ENCODE data around the gene UBLCP1. TPM values are rescaled to one million over a fixed set of nuclear protein-coding genes. Genes with fewer than 3 reads are reported as not detected.
"Not testable (repeated sequence)": the region's sequence is repeated elsewhere in the genome, so short reads cannot be mapped to it uniquely, and the experiment has no call there.

The UBLCP1 gene
- total and polyA plus RNA-seq, 2 of the 13 experiments (the other 11 are each of a cell fraction or from before 2014, with no cell fraction given): 6.5 to 12.6 TPM

DNA sequence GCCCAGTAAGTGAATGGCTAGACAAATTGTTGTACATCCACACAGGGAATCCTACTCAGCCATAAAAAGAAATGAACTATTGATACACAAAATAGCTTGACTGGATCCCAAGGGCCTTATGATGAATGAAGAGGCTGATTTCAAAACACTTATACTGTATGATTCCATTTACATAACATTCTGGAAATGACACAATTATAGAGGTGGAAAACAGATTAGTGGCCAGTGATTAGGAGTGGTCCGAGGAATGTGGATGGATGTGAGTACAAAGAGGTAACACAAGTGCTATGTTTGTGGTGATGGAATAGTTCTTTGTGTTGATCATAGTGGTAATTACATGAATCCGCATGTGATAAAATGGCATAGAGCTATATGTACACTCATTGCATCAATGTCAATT, 4.7 kb upstream of the UBLCP1 start (continued):
- TF ChIP-seq MAX (IDR thresholded peaks at IDR 0.05) (no peak), ATM (IDR thresholded peaks at IDR 0.05; ENCODE audit: borderline replicate concordance) (no peak), ZBTB49 (CRISPR knock-in tag; IDR thresholded peaks at IDR 0.05; ENCODE audit: borderline replicate concordance) (no peak), GPN1 (CRISPR knock-in tag; IDR thresholded peaks at IDR 0.05; ENCODE audit: borderline replicate concordance) (no peak), ATF7-NPFF (CRISPR knock-in tag; IDR thresholded peaks at IDR 0.05; ENCODE audit: low read depth) (no peak)
- TF ChIP-seq, protein P1, sequence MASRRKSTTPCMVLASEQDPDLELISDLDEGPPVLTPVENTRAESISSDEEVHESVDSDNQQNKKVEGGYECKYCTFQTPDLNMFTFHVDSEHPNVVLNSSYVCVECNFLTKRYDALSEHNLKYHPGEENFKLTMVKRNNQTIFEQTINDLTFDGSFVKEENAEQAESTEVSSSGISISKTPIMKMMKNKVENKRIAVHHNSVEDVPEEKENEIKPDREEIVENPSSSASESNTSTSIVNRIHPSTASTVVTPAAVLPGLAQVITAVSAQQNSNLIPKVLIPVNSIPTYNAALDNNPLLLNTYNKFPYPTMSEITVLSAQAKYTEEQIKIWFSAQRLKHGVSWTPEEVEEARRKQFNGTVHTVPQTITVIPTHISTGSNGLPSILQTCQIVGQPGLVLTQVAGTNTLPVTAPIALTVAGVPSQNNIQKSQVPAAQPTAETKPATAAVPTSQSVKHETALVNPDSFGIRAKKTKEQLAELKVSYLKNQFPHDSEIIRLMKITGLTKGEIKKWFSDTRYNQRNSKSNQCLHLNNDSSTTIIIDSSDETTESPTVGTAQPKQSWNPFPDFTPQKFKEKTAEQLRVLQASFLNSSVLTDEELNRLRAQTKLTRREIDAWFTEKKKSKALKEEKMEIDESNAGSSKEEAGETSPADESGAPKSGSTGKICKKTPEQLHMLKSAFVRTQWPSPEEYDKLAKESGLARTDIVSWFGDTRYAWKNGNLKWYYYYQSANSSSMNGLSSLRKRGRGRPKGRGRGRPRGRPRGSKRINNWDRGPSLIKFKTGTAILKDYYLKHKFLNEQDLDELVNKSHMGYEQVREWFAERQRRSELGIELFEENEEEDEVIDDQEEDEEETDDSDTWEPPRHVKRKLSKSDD (CRISPR knock-in tag; IDR thresholded peaks at IDR 0.05; ENCODE audit: low read depth): no peak

DNA sequence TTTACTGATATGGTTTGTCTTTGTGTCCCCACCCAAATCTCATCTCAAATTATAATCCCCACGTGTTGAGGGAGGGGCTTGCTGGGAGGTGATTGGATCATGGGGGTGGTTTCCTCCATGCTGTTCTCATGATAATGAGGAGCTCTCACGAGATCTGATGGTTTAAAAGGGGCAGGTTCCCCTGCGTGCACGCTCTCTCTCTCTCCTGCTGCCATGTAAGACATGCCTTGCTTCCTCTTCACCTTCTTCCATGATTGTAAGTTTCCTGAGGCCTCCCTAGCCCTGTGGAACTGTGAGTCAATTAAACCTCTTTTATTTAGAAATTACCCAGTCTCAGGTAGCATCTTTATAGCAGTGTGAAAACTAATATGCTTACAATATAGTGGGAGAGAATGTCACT, 2.9 kb upstream of the UBLCP1 start:
- H3K4me2 ChIP-seq (ENCODE audit: low read depth, low read length); POLR2A ChIA-PET; in situ Hi-C loops (cut with HindIII; ENCODE audit: extremely low pct_ligation_motif_present, low pct_unique_long_range_greater_than_20kb); H3K4me3 ChIP-seq (replicated peaks in 1 of 3; ENCODE audit: insufficient read depth in 1 of 3, low read depth in 2 of 3, low read length in 3 of 3); ATAC-seq; H2AFZ ChIP-seq (ENCODE audit: low read length); BruUV-seq (replicated peaks); FAIRE-seq; DNase-seq (ENCODE audit: low spot score); H3K27me3 ChIP-seq (ENCODE audit: control insufficient read depth in 1 of 2, insufficient read depth in 2 of 2, low read length in 2 of 2); H3K9me3 ChIP-seq (ENCODE audit: low read length); H4K20me1 ChIP-seq (ENCODE audit: insufficient read depth, low read length); H3K9ac ChIP-seq (ENCODE audit: insufficient read depth, low read depth, low read length); CTCF ChIA-PET (ENCODE audit: low intra/inter-chr PET ratio, low total read pairs); H3K79me2 ChIP-seq (ENCODE audit: insufficient read depth, low read length); H3K36me3 ChIP-seq (replicated peaks in 1 of 2; ENCODE audit: control insufficient read depth in 1 of 2, insufficient read depth in 2 of 2, low read length in 2 of 2); intact Hi-C loops (cut with micrococcal nuclease; ENCODE audit: unreplicated experiment); H3K27ac ChIP-seq (ENCODE audit: extremely low read length, insufficient read depth, low read length): not testable (repeated sequence)
- 53% methylated on average over 4 of the region's 4 CpGs for WGBS (ENCODE audit: low lambda C conversion rate)
- peaks cover 40% of the 10 kb centered on the region for H3K4me1 ChIP-seq (ENCODE audit: insufficient read depth, low read length)
